HFFc6 (cell line): ENCODE data around the gene ARHGAP26. TPM values are rescaled to one million over a fixed set of nuclear protein-coding genes. Genes with fewer than 3 reads are reported as not detected.

Experiments
- DNase-seq: peaks from one replicate; pipeline ENCODE4 v3.0.0-alpha.2; 2018
- H3K27ac Mint-ChIP-seq: 2 replicates; pipeline ENCODE4 v1.8.0; 2020; ENCODE audit warnings: mild to moderate bottlenecking, mixed read lengths
- H3K27me3 Mint-ChIP-seq: 2 replicates; pipeline ENCODE4 v1.8.0; 2021; ENCODE audit warnings: mild to moderate bottlenecking, moderate library complexity, mixed read lengths; ENCODE audit not compliant: insufficient read depth
- H3K36me3 Mint-ChIP-seq: 2 replicates; pipeline ENCODE4 v1.8.0; 2021; ENCODE audit warnings: low read depth, mixed read lengths
- H3K4me1 Mint-ChIP-seq: 2 replicates; pipeline ENCODE4 v1.8.0; 2020; ENCODE audit warnings: low read depth, mixed read lengths
- H3K4me3 Mint-ChIP-seq: 2 replicates; pipeline ENCODE4 v1.8.0; 2020; ENCODE audit warnings: mild to moderate bottlenecking, moderate library complexity, mixed read lengths
- H3K9me3 Mint-ChIP-seq: 2 replicates; pipeline ENCODE4 v1.8.0; 2020; ENCODE audit warnings: mild to moderate bottlenecking, mixed read lengths
- CTCF ChIP-seq: fragments of 200-600 bp; sonication (generic); IDR thresholded peaks from 2 replicates; pipeline ENCODE4 v1.5.0; 2021; ENCODE audit warnings: antibody characterized with exemption, mild to moderate bottlenecking
- total RNA-seq, 6 experiments: library from RNA; stranded (reverse); fragmentation: NEBNext Ultra II Directional; extraction: Animal tissue kit (Norgen Biotek cat#: 25700); gene quantifications; 2 replicates in 1 of 6; 3 replicates in 5 of 6; pipeline ENCODE4 v1.2.3, GENCODE V29; 2021

The ARHGAP26 gene
- total RNA-seq, 6 experiments from 2014 or later: 2.3 to 3.6 (median 3.1) TPM

- Mint-ChIP-seq H3K4me3 (no peak overlapping the region), H3K4me1 (peaks cover 25% of the 10 kb centered on the region), H3K27me3 (peaks cover 2% of the 10 kb centered on the region), H3K9me3 (no peaks in the 10 kb centered on the region), H3K36me3 (no peaks in the 10 kb centered on the region), H3K27ac (no peak overlapping the region)
- no peak for DNase-seq
- no peak for TF ChIP-seq CTCF
Observed at GRCh38 chr5:142902186-142902965, 132.2 kb downstream of the ARHGAP26 start.

- DNase-seq: no peak
- Mint-ChIP-seq H3K27me3 (no peaks in the 10 kb centered on the region; the same call in 1 of the 2 replicates), H3K4me1 (peaks cover 26% of the 10 kb centered on the region), H3K27ac (no peak overlapping the region), H3K36me3 (no peaks in the 10 kb centered on the region), H3K4me3 (no peak overlapping the region), H3K9me3 (no peaks in the 10 kb centered on the region)
- TF ChIP-seq CTCF: no peak
Observed at GRCh38 chr5:142904416-142904815, 134.2 kb downstream of the ARHGAP26 start.

GRCh38 chr5:142905348-142905747 is 135.2 kb downstream of the ARHGAP26 start:
- TF ChIP-seq CTCF: no peak
- peaks cover 26% of the 10 kb centered on the region for H3K4me1 Mint-ChIP-seq
- no peaks in the 10 kb centered on the region; the same call in 1 of the 2 replicates for H3K27me3 Mint-ChIP-seq
- DNase-seq: no peak
- H3K36me3 Mint-ChIP-seq: no peaks in the 10 kb centered on the region
- no peaks in the 10 kb centered on the region for H3K9me3 Mint-ChIP-seq
- H3K4me3 Mint-ChIP-seq: no peak overlapping the region
- no peak overlapping the region for H3K27ac Mint-ChIP-seq

GRCh38 chr5:142906863-142907671 is 136.9 kb downstream of the ARHGAP26 start:
- Mint-ChIP-seq H3K4me3 (no peak overlapping the region), H3K9me3 (no peaks in the 10 kb centered on the region), H3K36me3 (no peaks in the 10 kb centered on the region), H3K27me3 (no peaks in the 10 kb centered on the region; the same call in 1 of the 2 replicates), H3K4me1 (peaks cover 14% of the 10 kb centered on the region), H3K27ac (no peak overlapping the region)
- DNase-seq: no peak
- no peak for TF ChIP-seq CTCF

- H3K4me3 Mint-ChIP-seq: no peak overlapping the region
- no peaks in the 10 kb centered on the region for H3K9me3 Mint-ChIP-seq
- TF ChIP-seq CTCF: no peak
- no peaks in the 10 kb centered on the region; the same call in 1 of the 2 replicates for H3K27me3 Mint-ChIP-seq
- no peaks in the 10 kb centered on the region for H3K36me3 Mint-ChIP-seq
- no peak for DNase-seq
- H3K27ac Mint-ChIP-seq: no peak overlapping the region
- H3K4me1 Mint-ChIP-seq: peaks cover 14% of the 10 kb centered on the region
Observed at GRCh38 chr5:142908659-142909058, 138.5 kb downstream of the ARHGAP26 start.
